HS-27A (cell line): ENCODE measurements around the gene HMCN2.
"Not testable (repeated sequence)": the region's sequence is repeated elsewhere in the genome, so short reads cannot be mapped to it uniquely, and the experiment has no call there.

Source experiments
- DNase-seq: peaks from one replicate; pipeline ENCODE4 v3.0.0-alpha.2; 2012; ENCODE audit warnings: low read depth, missing footprints

Gene HMCN2

DNA sequence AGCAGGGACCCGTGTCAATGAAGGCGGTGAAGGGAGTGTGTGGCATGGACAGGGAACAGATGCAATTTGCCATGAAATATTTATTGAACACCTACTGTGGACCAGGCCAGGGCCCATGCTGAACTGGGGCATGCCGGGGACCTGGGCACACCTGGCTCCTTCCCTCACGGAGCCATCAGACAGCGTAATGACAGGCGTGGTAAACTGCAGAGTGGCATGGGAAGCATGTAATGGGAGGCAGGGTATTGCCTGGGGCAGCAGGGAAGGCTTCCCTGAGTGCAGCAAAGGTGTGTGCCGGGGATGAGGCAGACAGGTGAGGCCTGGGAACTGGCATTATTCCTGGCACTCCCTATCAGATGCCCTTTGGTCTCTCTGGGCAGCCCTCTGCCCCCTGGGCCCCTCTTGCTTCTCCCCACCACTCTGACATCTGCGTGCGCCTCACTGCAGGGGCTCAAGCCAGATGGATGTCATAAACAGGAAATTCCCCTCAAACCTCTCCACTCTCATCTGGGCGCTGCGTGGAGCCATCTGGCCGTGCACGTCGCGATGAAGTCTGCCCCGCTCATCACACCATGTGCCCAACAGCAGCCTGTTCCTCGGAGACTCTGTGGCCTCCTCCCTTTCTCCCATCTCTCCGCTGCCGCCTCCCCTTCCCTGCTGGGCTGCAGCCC, 67.6 kb downstream of the HMCN2 start:
- no peak for DNase-seq

DNA sequence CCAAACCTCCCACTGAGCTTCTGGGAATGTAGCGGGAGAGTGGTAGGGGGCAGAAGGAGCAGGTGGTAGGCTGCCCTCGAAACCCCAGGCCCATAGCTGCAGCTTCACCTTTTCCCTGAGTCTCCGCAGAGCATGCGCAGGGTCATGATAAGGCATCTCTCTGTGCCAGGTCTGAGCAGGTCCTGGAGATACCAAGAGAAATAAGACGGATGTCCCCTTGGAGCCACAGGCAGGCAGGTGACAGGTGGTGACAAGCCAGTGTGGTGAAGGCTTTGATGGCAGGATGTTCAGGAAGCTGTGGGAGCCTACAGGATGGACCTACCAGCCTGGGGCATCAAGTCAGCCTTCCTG, 68.1 kb downstream of the HMCN2 start:
- DNase-seq: no peak

DNA sequence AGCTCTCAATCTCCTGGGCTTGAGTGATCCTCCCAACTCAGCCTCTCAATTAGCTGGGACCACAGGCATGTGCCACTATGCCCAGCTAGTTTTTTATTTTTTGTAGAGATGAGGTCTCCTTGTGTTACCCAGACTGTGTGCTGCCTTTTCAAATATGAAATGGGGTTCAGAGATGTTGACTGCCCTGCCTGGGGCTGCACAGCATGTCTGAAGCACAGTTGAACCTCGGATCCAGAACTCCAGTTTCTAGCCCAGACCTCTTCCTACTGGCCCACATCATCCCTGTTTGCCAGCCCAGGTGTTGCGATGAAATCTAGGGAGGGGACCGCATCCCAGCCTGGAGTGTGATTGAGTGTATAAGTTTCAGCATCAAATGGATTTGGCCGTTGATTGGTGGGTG, 69.4 kb downstream of the HMCN2 start:
- no peak for DNase-seq

- no peak for DNase-seq
Measured at GRCh38 chr9:130336027-130336610, 70.6 kb downstream of the HMCN2 start.

- no peak for DNase-seq
Measured at GRCh38 chr9:130336885-130337284, 71.3 kb downstream of the HMCN2 start.

GRCh38 chr9:130337318-130337717, 71.8 kb downstream of the HMCN2 start:
- DNase-seq: no peak

DNA sequence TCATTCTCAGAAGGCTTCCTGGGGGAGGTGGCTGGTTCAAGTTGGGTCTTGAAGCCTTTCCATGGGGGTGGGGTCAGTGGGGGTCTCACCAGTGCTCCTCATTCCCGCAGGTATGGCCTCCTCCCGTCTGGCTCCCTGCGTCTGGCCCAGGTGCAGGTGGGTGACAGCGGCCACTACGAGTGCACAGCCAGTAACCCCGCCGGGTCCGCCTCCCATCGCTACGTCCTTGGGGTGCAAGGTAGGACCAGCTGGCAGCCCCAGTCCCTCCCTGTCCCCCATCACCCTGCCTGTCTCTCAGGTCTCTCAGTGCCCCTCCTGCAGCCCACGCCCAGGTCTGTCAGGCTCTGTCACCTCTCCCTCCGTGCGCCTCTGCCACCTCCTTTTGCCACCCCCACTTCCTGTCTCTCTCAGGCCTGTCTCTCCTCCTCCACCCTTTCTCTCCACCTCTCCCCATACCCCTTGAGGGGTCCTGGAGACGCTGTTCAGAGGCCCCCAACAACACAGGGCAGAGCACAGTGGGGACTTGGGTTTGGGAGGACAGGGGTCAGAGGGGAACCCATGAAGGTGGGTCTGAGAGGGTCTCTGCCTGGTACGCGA, 72.3 kb downstream of the HMCN2 start:
- no peak for DNase-seq

GRCh38 chr9:130338891-130339290, 73.3 kb downstream of the HMCN2 start:
- not testable (repeated sequence) for DNase-seq

DNA sequence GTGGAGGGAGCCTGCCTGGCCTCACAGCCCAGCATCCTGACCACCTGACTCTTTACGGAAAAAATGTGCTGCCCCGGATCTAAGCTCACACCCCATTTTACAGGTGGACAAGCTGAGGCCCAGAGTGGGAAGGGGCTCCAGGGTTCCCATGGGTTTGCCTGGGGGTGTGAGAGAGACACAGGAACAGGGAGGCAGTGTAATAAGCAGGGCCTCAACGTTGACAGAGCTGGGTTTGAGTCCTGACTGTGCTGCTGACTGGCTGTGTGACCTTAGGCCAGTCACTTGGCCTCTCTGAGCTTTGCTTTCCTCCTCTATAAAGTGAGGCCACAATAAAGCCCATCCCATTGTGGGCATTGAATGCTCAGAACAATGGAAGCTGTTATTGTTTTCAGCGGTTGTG, 73.7 kb downstream of the HMCN2 start:
- DNase-seq: no peak

GRCh38 chr9:130340011-130340410, 74.5 kb downstream of the HMCN2 start:
- DNase-seq: no peak

- not testable (repeated sequence) for DNase-seq
Measured at GRCh38 chr9:130340557-130340956, 75.0 kb downstream of the HMCN2 start.

GRCh38 chr9:130341128-130341527, 75.6 kb downstream of the HMCN2 start:
- DNase-seq: no peak

DNA sequence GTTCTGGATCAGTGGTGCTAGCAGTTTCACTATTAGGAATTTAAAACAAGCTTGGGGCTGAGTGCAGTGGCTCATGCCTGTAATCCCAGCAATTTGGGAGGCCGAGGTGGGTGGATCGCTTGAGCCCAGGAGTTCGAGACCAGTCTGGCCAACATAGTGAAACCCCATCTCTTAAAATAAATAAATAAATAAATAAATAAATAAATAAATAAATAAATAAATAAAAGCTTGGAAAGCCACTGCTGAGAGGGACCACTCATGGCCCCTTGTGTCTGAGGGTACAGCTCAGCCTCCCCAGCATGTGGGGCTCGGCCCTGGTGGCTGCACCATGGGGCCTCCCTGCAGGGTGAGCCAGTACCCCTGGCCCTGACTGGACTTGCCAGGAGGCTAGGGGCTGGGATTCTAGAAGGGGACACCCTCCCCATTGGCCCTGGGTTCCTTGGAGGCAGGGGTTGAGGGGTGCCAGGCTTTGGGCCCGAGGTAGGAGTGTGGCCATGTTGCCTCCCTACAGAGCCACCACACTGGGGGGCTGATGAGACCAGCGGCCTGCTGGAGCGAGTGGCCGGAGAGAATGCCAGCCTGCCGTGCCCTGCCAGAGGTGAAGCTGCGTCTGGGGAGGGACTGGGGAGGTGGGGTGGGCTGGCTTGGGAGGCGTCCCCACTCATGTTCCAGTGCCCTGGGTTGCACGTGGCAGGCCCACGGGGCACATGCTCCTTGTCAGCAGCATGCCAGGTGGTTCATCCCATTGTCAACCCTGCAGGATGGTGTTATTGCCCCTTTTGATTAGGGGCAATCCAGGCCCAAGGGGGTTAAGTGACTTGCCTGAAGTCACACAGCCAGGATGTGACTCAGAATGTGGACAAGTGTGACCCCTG, 76.5 kb downstream of the HMCN2 start:
- no peak for DNase-seq

- DNase-seq: no peak
Measured at GRCh38 chr9:130342714-130343085, 77.1 kb downstream of the HMCN2 start.

DNA sequence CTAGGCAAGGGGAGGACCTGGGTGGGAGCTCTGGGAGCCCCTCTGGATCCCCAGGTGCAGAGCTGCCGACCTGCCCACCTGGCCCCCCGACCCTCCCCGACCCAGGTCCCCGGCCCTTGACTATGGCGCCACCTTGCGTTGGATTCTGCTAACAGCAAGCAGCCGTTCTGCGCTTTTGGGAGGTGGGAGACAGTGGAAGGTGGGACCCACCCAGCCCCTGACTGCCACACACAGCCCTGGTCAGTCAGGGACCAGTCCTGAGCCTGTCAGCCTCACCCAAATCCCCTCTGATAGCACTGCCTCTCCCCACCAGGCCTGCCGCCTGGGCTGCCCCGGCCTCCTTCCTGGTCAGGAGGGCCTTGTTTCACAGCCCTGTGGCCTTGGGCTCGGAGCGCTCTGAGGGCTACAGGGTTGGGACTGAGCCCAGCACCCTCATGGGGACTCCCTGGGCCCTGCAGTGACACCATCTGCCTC, 77.9 kb downstream of the HMCN2 start:
- no peak for DNase-seq

DNA sequence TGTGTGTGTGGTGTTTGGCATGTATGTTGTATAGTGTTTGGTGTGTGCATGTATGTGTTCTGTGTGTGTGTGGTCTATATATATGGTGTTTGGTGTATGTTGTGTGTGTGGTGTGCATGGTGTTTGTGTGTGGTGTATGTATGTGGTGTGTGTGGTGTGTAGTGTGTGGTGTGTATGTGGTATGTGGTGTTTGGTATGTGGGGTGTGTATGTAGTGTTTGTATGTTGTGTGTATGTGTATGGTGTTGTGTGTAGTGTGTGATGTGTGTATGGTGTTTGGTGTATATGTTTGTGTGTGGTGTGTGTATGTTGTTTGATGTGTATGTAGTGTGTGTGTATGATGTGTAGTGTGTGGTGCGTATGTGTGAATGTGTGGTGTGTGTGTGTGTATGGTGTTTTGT, 78.8 kb downstream of the HMCN2 start:
- DNase-seq: no peak

GRCh38 chr9:130345009-130345896, 79.7 kb downstream of the HMCN2 start:
- no peak for DNase-seq

DNA sequence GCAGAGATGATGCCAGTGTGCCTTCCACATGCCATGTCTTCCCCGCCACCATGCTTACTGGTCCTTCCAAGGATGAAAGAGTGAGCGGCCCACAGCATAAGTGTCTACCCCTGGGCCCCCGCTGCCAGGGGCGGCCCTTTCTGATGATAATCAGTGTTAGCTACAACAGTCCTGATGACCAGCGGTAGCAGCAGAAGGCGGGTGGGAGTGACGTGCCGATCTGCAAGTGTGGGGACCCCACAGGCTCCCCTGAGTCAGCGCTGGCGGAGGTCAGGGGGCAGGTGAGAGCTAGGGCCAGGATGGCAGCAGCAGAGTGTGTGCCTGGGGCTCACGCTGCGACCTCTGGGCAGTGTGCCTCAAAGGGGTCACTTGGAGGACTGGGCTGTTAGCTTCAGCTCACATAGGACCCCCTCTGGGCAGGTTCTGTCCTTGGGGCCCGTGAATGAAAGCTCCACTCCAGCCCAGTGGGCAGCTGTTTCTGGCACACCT, 80.4 kb downstream of the HMCN2 start:
- no peak for DNase-seq

GRCh38 chr9:130346431-130346830, 80.9 kb downstream of the HMCN2 start:
- DNase-seq: no peak

- no peak for DNase-seq
Measured at GRCh38 chr9:130347036-130347435, 81.5 kb downstream of the HMCN2 start.

DNA sequence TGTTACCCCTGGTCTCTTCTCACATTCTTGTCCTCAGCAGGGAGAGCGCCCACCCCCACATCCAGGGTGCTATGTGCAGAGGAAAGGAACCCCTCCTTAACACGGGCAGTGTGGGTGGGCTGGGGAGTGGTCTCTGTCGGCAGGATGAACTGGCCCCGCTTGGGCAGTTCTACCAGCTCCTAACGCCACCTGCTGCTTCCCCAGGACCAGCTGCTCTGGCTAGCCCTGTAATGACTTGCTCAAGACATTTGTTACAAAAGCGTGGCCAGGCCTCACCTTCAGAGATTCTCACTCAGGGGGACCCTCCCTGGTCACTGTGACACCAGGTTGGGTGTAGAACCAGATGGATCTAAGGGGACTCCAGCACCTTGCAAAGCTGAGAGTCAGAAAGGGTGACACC, 82.4 kb downstream of the HMCN2 start:
- DNase-seq: no peak

GRCh38 chr9:130348341-130348740, 82.8 kb downstream of the HMCN2 start:
- no peak for DNase-seq
